A549 (cell line): Measurements from ENCODE around the gene ZNF536. TPM values are rescaled to one million over a fixed set of nuclear protein-coding genes. Genes with fewer than 3 reads are reported as not detected.

ENCODE experiments used
- ATAC-seq, 2 experiments: fragments of 200-7000 bp in 1 of 2; fragments of >200 bp in 1 of 2; cut with Nextera tagmentation in 1 of 2; cut with Tn5 transposase in 1 of 2; 3 replicates each; pipeline versions ENCODE4 v1.8.0 to v1.9.1; 2018 to 2020; ENCODE audit warnings: mild to moderate bottlenecking in 1 of 2, moderate library complexity in 1 of 2
- CTCF ChIA-PET: fragments of 300-600 bp; sonication (Branson Sonifier 250); formaldehyde crosslinking; extraction: SDS; loops from one replicate; lab custom pipeline; 2021; ENCODE audit warnings: antibody characterized with exemption, inconsistent platforms; lab: Yijun Ruan, JAX
- POLR2A ChIA-PET: fragments of 350-600 bp; formaldehyde crosslinking; extraction: SDS; loops from one replicate; lab custom pipeline; 2021; ENCODE audit warnings: antibody characterized with exemption, inconsistent platforms; lab: Yijun Ruan, JAX
- DNase-seq, 2 experiments: peaks; one replicate each; pipeline versions ENCODE4 v3.0.0 to v3.0.0-alpha.2; 2011 to 2016; ENCODE audit warnings: low read depth in 1 of 2, low spot score in 1 of 2
- FAIRE-seq: peaks from 2 replicates; lab custom pipeline; 2011; peaks lifted over from hg19 to GRCh38; lab: Jason Lieb, UNC
- H3K27ac ChIP-seq, 2 experiments: fragments of >200 bp; sonication (Bioruptor Twin); formaldehyde crosslinking; 3 replicates each; pipeline ENCODE4 v1.5.1; 2016 to 2017
- H3K4me1 ChIP-seq: fragments of >200 bp; sonication (Bioruptor Twin); formaldehyde crosslinking; 3 replicates; pipeline ENCODE4 v1.6.1; 2016
- H3K4me2 ChIP-seq: fragments of >200 bp; sonication (Bioruptor Twin); formaldehyde crosslinking; 3 replicates; pipeline ENCODE4 v1.6.1; 2016
- H3K4me3 ChIP-seq: fragments of >200 bp; sonication (Bioruptor Twin); formaldehyde crosslinking; 3 replicates; pipeline ENCODE4 v1.5.1; 2016
- H3K9me3 ChIP-seq: fragments of >200 bp; sonication (Bioruptor Twin); formaldehyde crosslinking; 3 replicates; pipeline ENCODE4 v1.6.1; 2016
- CBX2 ChIP-seq: fragments of 200-600 bp; sonication (generic); IDR thresholded peaks from 2 replicates; pipeline ENCODE4 v1.6.1; 2016; ENCODE audit warnings: low read depth, mild to moderate bottlenecking, borderline replicate concordance
- CEBPB ChIP-seq, 2 experiments: fragments of >200 bp in 1 of 2; sonication (Bioruptor Twin) in 1 of 2; formaldehyde crosslinking in 1 of 2; IDR thresholded peaks; 2 replicates each; pipeline ENCODE4 v1.6.1; 2012 to 2016
- CHD2 ChIP-seq: fragments of 150-350 bp; IDR thresholded peaks from 2 replicates; pipeline ENCODE4 v1.6.1; 2014; ENCODE audit warnings: low read length; ENCODE audit not compliant: partially characterized antibody
- CHD4 ChIP-seq: fragments of 200-600 bp; sonication (generic); IDR thresholded peaks from 2 replicates; pipeline ENCODE4 v1.6.1; 2016; ENCODE audit warnings: antibody characterized with exemption, mild to moderate bottlenecking, borderline replicate concordance
- CTCF ChIP-seq: fragments of >200 bp; sonication (Bioruptor Twin); formaldehyde crosslinking; IDR thresholded peaks from 3 replicates; pipeline ENCODE4 v1.5.1; 2016
- ELK1 ChIP-seq: fragments of 150-350 bp; IDR thresholded peaks from 2 replicates; pipeline ENCODE4 v1.6.1; 2014; ENCODE audit warnings: low read depth, mild to moderate bottlenecking, low read length
- ESRRA ChIP-seq: fragments of 150-350 bp; IDR thresholded peaks from 2 replicates; pipeline ENCODE4 v1.6.1; 2014; ENCODE audit warnings: mild to moderate bottlenecking, low read length, borderline replicate concordance
- HES2 ChIP-seq: fragments of >200 bp; sonication (Bioruptor Twin); formaldehyde crosslinking; IDR thresholded peaks from 2 replicates; pipeline ENCODE4 v1.6.1; 2016
- HOXB13 ChIP-seq: fragments of 250-450 bp; sonication (Bioruptor Pico); IDR thresholded peaks from 2 replicates; pipeline ENCODE4 v1.5.0; 2020; ENCODE audit warnings: low read depth, mild to moderate bottlenecking, moderate library complexity
- HOXB5 ChIP-seq: fragments of 250-450 bp; sonication (Bioruptor Pico); IDR thresholded peaks from 2 replicates; pipeline ENCODE4 v1.5.0; 2020; ENCODE audit warnings: mild to moderate bottlenecking, moderate library complexity
- JUNB ChIP-seq: fragments of >200 bp; sonication (Bioruptor Twin); formaldehyde crosslinking; IDR thresholded peaks from 2 replicates; pipeline ENCODE4 v1.6.1; 2016
- MAFK ChIP-seq: fragments of 450-650 bp; IDR thresholded peaks from 2 replicates; pipeline ENCODE4 v1.6.1; 2014; ENCODE audit not compliant: partially characterized antibody
- MAZ ChIP-seq: fragments of 150-350 bp; IDR thresholded peaks from 2 replicates; pipeline ENCODE4 v1.6.1; 2014; ENCODE audit warnings: antibody characterized with exemption, low read depth, low read length, borderline replicate concordance
- MYC ChIP-seq: IDR thresholded peaks from 2 replicates; pipeline ENCODE4 v1.6.1; 2012; ENCODE audit warnings: mild to moderate bottlenecking, inconsistent platforms, low read length, improper control_type of control experiment, borderline replicate concordance
- NR3C1 ChIP-seq: fragments of >200 bp; sonication (Bioruptor Twin); formaldehyde crosslinking; IDR thresholded peaks from 3 replicates; pipeline ENCODE4 v1.6.1; 2017
- PBX3 ChIP-seq: IDR thresholded peaks from 2 replicates; pipeline ENCODE4 v1.6.1; 2012
- POLR2AphosphoS2 ChIP-seq: conservative IDR thresholded peaks from 2 replicates; pipeline ENCODE4 v1.6.1; 2012; ENCODE audit warnings: low read length, improper control_type of control experiment, inconsistent platforms
- RAD21 ChIP-seq, 2 experiments: fragments of >200 bp in 1 of 2; sonication (Bioruptor Twin) in 1 of 2; formaldehyde crosslinking in 1 of 2; IDR thresholded peaks in 1 of 2; conservative IDR thresholded peaks in 1 of 2; 2 replicates in 1 of 2; 3 replicates in 1 of 2; pipeline ENCODE4 v1.6.1; 2012 to 2018; ENCODE audit warnings: inconsistent platforms in 1 of 2
- REST ChIP-seq: fragments of 200-600 bp; sonication (generic); IDR thresholded peaks from 2 replicates; pipeline ENCODE4 v1.6.1; 2016; ENCODE audit warnings: antibody characterized with exemption, mild to moderate bottlenecking, moderate library complexity
- RFX5 ChIP-seq: fragments of 450-650 bp; IDR thresholded peaks from 2 replicates; pipeline ENCODE4 v1.7.1; 2014; ENCODE audit warnings: antibody characterized with exemption, mild to moderate bottlenecking, moderate library complexity
- RNF2 ChIP-seq: fragments of 200-600 bp; sonication (generic); IDR thresholded peaks from 2 replicates; pipeline ENCODE4 v1.6.1; 2016; ENCODE audit warnings: low read depth, mild to moderate bottlenecking, antibody characterized with exemption, moderate library complexity, borderline replicate concordance
- SMC3 ChIP-seq: fragments of >200 bp; sonication (Bioruptor Twin); formaldehyde crosslinking; IDR thresholded peaks from 3 replicates; pipeline ENCODE4 v1.6.1; 2018; ENCODE audit warnings: inconsistent platforms
- TFCP2L1 ChIP-seq: fragments of 250-450 bp; sonication (Bioruptor Pico); IDR thresholded peaks from 2 replicates; pipeline ENCODE4 v1.5.0; 2021; ENCODE audit warnings: mild to moderate bottlenecking
- WGBS: methylation state at CpG from one replicate; pipeline ENCODE4 v1.1.6; 2017; ENCODE audit errors: missing lambda C conversion rate; 5-methylcytosine and 5-hydroxymethylcytosine counted together
- polyA minus RNA-seq: library from RNA; depleted of rRNA, polyadenylated mRNA; stranded (reverse); fragments of >200 nt; gene quantifications from 2 replicates; pipeline ENCODE4 v1.2.3, GENCODE V29; 2011; rRNA and poly(A)+ RNA removed
- polyA plus RNA-seq, 4 experiments: library from polyadenylated mRNA; depleted of rRNA in 3 of 4; stranded (reverse); fragments of >200 nt; fragmentation: RNase III in 1 of 4; extraction: RNeasy Plus Mini Kit Qiagen cat#74134 plus additional on column Dnase treatment in 1 of 4; gene quantifications; 2 replicates in 3 of 4; 3 replicates in 1 of 4; pipeline ENCODE4 v1.2.3, GENCODE V29; 2011 to 2017

Gene ZNF536
- polyA plus RNA-seq (2011; rRNA removed) (not detected in 2 replicates), polyA plus RNA-seq (2017; fragmentation: RNase III; extraction: RNeasy Plus Mini Kit Qiagen cat#74134 plus additional on column Dnase treatment) (not detected in 3 replicates), polyA minus RNA-seq (not detected in 2 replicates)
- polyA plus RNA-seq (2012; cell fraction: cytosol; rRNA removed), result not detected in 2 replicates
- polyA plus RNA-seq (2012; cell fraction: nucleus; rRNA removed), result not detected in 2 replicates

GRCh38 chr19:30371960-30372824 is at the start of gene ZNF536:
Gene ZNF536, plus strand, starts transcription at chr19:30372384. Its CDS starts 71,179 bp downstream, at chr19:30443563.
- DNase-seq, result no peak
- WGBS, result 28% methylated on average over 9 of the region's 9 CpGs
- H3K4me1 ChIP-seq, result no peaks in the 10 kb centered on the region
- ChIA-PET POLR2A (no interaction called here), CTCF (no interaction called here)
- no peak within 1 kb of the TSS for H3K4me3 ChIP-seq
- no peak for ATAC-seq
- FAIRE-seq, result peak; percentile 86
- no peak within 1 kb of the TSS for H3K27ac ChIP-seq
- H3K4me2 ChIP-seq, result no peak within 1 kb of the TSS
- no peaks in the 10 kb centered on the region for H3K9me3 ChIP-seq
- no peak for TF ChIP-seq PBX3
- TF ChIP-seq MAFK, result no peak
- no peak for TF ChIP-seq CHD2
- no peak for TF ChIP-seq TFCP2L1 (CRISPR knock-in tag)
- TF ChIP-seq MAZ, result no peak
- TF ChIP-seq HOXB13 (CRISPR knock-in tag), result no peak
- no peak for TF ChIP-seq HOXB5
- TF ChIP-seq HES2, result no peak
- no peak for TF ChIP-seq RAD21 (conservative IDR thresholded peaks at IDR 0.05 in 1 of 2, IDR thresholded peaks at IDR 0.05 in 1 of 2)
- no peak for TF ChIP-seq SMC3
- no peak for TF ChIP-seq CBX2
- TF ChIP-seq RNF2, result no peak

- Histone ChIP-seq H3K4me3 (no peak overlapping the region), H3K4me2 (no peak overlapping the region), H3K9me3 (no peaks in the 10 kb centered on the region), H3K4me1 (no peaks in the 10 kb centered on the region), H3K27ac (no peak overlapping the region)
- ATAC-seq (no peak), DNase-seq (no peak), FAIRE-seq (no peak)
- TF ChIP-seq REST (no peak), CEBPB (IDR thresholded peaks at IDR 0.05) (no peak)
- POLR2A ChIA-PET, result no interaction called here
- CTCF ChIA-PET, result interaction anchor here (0.7 kb wide), 1 partner anchor 9 kb away, joined by 3 read pairs; no protein-coding TSS in a partner anchor
- WGBS, result 0% methylated on average over 6 of the region's 6 CpGs
Observed at GRCh38 chr19:30322641-30323320, 49.4 kb upstream of the ZNF536 start.

- ATAC-seq (no peak), DNase-seq (no peak), FAIRE-seq (no peak)
- Histone ChIP-seq H3K4me2 (no peak overlapping the region), H3K9me3 (no peaks in the 10 kb centered on the region), H3K27ac (no peak overlapping the region), H3K4me3 (no peak overlapping the region), H3K4me1 (no peaks in the 10 kb centered on the region)
- POLR2A ChIA-PET, result no interaction called here
- CTCF ChIA-PET, result no interaction called here
- TF ChIP-seq MYC (no peak), POLR2AphosphoS2 (no peak), CHD4 (no peak), NR3C1 (no peak), RFX5 (no peak), JUNB (no peak), CTCF (no peak), ELK1 (no peak), ESRRA (no peak)
Observed at GRCh38 chr19:30323904-30324303, 48.3 kb upstream of the ZNF536 start.
